ENCODE measurements around the gene TNNC2.

- TF ChIP-seq CTCF (IDR thresholded peaks at IDR 0.05) (no peak), POLR2A (IDR thresholded peaks at IDR 0.05) (no peak)
Measured at GRCh38 chr20:45872626-45873025, 45.5 kb upstream of the TNNC2 start.

All from lower leg skin (tissue), 3 donors.